Adrenal gland (tissue), 12 donors: ENCODE measurements around the gene ENO1. TPM values are rescaled to one million over a fixed set of nuclear protein-coding genes. Genes with fewer than 3 reads are reported as not detected.
A peak's percentile ranks its signal among the peaks of the same experiment; 100 is the strongest.

ENCODE experiments used
- DNase-seq, 7 donors: peaks; one replicate each; pipeline ENCODE4 v3.0.0-alpha.2; 2019 to 2020
- H3K27ac ChIP-seq, 5 donors: fragments of 200-600 bp; sonication (generic) in 4 of 5; 1 replicate in 3 of 5; 2 replicates in 2 of 5; pipeline versions ENCODE4 v1.5.1 to v1.8.0; 2016 to 2020; ENCODE audit warnings: mild to moderate bottlenecking in 1 of 5
- H3K27me3 ChIP-seq: fragments of 200-600 bp; 2 replicates; pipeline ENCODE4 v1.8.0; 2021
- H3K36me3 ChIP-seq, 2 donors: fragments of 200-600 bp; replicated peaks in 1 of 2; 1 replicate in 1 of 2; 2 replicates in 1 of 2; pipeline versions ENCODE4 v1.5.1 to v1.8.0; 2018 to 2022
- H3K4me1 ChIP-seq, 2 donors: fragments of 200-600 bp; replicated peaks in 1 of 2; 1 replicate in 1 of 2; 2 replicates in 1 of 2; pipeline versions ENCODE4 v1.5.1 to v1.8.0; 2018 to 2021
- H3K4me3 ChIP-seq, 4 donors: fragments of 200-600 bp; sonication (generic) in 3 of 4; one replicate each; pipeline ENCODE4 v1.5.1; 2016 to 2018
- H3K9me3 ChIP-seq, 3 donors: fragments of 200-600 bp; sonication (generic) in 1 of 3; replicated peaks in 1 of 3; 1 replicate in 2 of 3; 2 replicates in 1 of 3; pipeline versions ENCODE4 v1.5.1 to v1.8.0; 2016 to 2021
- CTCF ChIP-seq, 6 experiments: fragments of 450-650 bp in 4 of 6; fragments of 200-600 bp in 2 of 6; sonication (generic) in 1 of 6; IDR thresholded peaks; 1 replicate in 5 of 6; 2 replicates in 1 of 6; pipeline versions ENCODE4 v1.5.1 to v1.8.0; 2016 to 2021; ENCODE audit warnings: antibody characterized with exemption in 6 of 6, mild to moderate bottlenecking in 2 of 6, moderate library complexity in 1 of 6
- POLR2A ChIP-seq, 2 donors: fragments of 450-650 bp; IDR thresholded peaks; one replicate each; pipeline ENCODE4 v1.6.1; 2017; ENCODE audit warnings: antibody characterized with exemption in 2 of 2, mild to moderate bottlenecking in 2 of 2, moderate library complexity in 1 of 2
- WGBS, 4 donors: extraction: QIAGEN DNeasy Blood & Tissue Kit in 2 of 4; methylation state at CpG; one replicate each; pipeline versions ENCODE4 v1.1.5 to v1.1.7; 2013 to 2017; 5-methylcytosine and 5-hydroxymethylcytosine counted together
- intact Hi-C, 2 donors: fragments of 100-400 bp; cut with DNase I; formaldehyde crosslinking; loops; one replicate each; pipeline versions ENCODE4 v1.14.1 to v1.15.0; 2022 to 2023
- polyA plus RNA-seq, 3 donors: library from polyadenylated mRNA; stranded (reverse); fragments of 200-250 nt in 2 of 3; fragments of 350-450 nt in 1 of 3; fragmentation: Illumina TruSeq in 1 of 3; extraction: RNeasy Lipid Tissue Mini Kit (QIAGEN cat#74804) in 1 of 3; gene quantifications; one replicate each; pipeline ENCODE4 v1.2.3, GENCODE V29; 2013 to 2014
- total RNA-seq, 9 donors: library from RNA; depleted of rRNA in 4 of 9; stranded (reverse); fragments of >200 nt in 4 of 9; fragments of 120-200 nt in 1 of 9; fragmentation: NEBNext Ultra II Directional in 1 of 9; extraction: Animal tissue kit (Norgen Biotek cat#: 25700) in 1 of 9; gene quantifications; one replicate each; pipeline versions ENCODE4 v1.1.0 to v1.2.4, GENCODE V29; 2013 to 2023
- donor health status: healthy with polysubstance abuse.
- donor health status: Bipolar disorder and iron deficiency.
- donor health status: DM: yes; HTN: yes; CAD: no.
- donor health status: DM: no; HTN: no; CAD: no.
- donor health status: DM: no; HTN: no; CAD: no.
- donor health status: DM: yes; HTN: yes; CAD: no.

ENO1 gene
- total and polyA plus RNA-seq, 12 donors = 142 to 819 (median 581) TPM

DNA sequence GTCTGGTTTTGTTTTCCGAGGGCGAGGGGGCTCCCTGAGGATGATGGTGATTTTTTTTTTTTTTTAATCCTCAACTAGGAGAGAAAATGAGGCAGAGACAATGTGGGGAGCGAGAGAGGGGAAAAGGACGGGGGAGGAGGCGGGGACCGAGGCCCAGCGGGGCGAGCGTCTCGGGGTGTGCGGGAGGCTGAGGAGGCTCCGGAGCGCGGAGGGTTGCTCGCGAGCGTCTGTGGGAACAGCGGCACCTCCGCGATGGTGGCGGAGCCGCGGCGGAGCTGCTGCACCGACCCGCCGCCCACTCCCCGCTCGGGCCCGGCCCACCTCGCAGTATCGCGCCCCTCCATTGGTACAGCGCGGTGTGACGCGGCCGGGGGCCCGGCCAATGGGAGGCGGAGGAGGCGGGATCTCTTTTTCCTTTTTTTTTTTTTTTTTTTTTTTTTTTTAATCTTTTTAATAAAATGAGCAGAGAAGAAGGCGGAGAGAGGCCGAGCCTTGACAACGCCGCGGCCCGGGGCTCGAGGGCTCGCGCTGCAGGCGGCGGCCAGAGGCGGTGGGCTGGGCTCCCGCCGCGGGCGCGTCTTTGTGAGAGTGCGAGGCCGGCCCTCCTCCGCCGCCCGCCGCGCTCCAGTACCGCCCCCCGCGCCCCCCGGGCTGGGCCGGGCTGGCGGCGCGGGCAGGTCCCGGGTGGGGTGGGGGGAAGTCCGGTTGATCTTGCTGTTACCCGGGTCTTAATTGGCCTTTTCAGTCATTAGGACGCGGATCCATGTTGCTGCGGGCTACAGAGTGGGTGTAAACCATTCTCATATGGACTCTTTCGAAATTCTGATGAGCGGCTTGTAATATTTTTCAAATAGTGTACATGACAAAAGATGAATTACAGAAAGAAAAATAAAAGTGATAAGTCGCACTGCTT is 60.8 kb downstream of the ENO1 start, which contains the start of gene RERE:
Gene RERE, minus strand, starts transcription at position 229 of the 913 bp plus-strand sequence.
- H3K9me3 ChIP-seq = no peaks in the 10 kb centered on the region
- peak; percentile 94 to 97 (median 95) for DNase-seq
- H3K36me3 ChIP-seq = no peaks in the 10 kb centered on the region
- TF ChIP-seq POLR2A (IDR thresholded peaks at IDR 0.05) (peak; percentile 88 to 99), CTCF (IDR thresholded peaks at IDR 0.05) (peak in 3 of 6 experiments; percentile 10 to 22 (median 21))
- H3K27me3 ChIP-seq = no peaks in the 10 kb centered on the region
- H3K4me1 ChIP-seq = peaks cover 36 to 44% of the 10 kb centered on the region in 2 donors
- peak within 1 kb of the TSS; percentile 77 to 99 (median 96) for H3K27ac ChIP-seq
- H3K4me3 ChIP-seq = peak within 1 kb of the TSS; percentile 9 to 97 (median 80)
- 0 to 1% (median 1%) methylated on average over 50 to 82 of the region's 82 CpGs for WGBS, 4 donors
- intact Hi-C loops = no loop called here

GRCh38 chr1:8816831-8817411 is 61.6 kb downstream of the ENO1 start:
- peak; percentile 37 to 72 (median 40) for DNase-seq
- Histone ChIP-seq H3K4me3 (peak overlapping the region; percentile 9 to 97 (median 80)), H3K4me1 (peaks cover 39 to 46% of the 10 kb centered on the region in 2 donors), H3K9me3 (no peaks in the 10 kb centered on the region), H3K27me3 (no peaks in the 10 kb centered on the region), H3K27ac (peak overlapping the region; percentile 73 to 99 (median 96)), H3K36me3 (no peaks in the 10 kb centered on the region)
- intact Hi-C loops = no loop called here
- 0 to 1% (median 0%) methylated on average over 9 to 41 of the region's 41 CpGs for WGBS, 4 donors
- TF ChIP-seq CTCF (IDR thresholded peaks at IDR 0.05) (no peak), POLR2A (IDR thresholded peaks at IDR 0.05) (peak in 1 of 2 donors; percentile 43)

GRCh38 chr1:8816264-8816663 is 62.2 kb downstream of the ENO1 start:
- peak in 2 of 7 donors; percentile 11 to 50 for DNase-seq
- H3K4me1 ChIP-seq = peaks cover 39 to 46% of the 10 kb centered on the region in 2 donors
- H3K27me3 ChIP-seq = no peaks in the 10 kb centered on the region
- intact Hi-C loops = no loop called here
- WGBS, 4 donors = 1 to 6% (median 2%) methylated on average over 3 of the region's 3 CpGs
- TF ChIP-seq POLR2A (IDR thresholded peaks at IDR 0.05) (no peak), CTCF (IDR thresholded peaks at IDR 0.05) (no peak)
- H3K9me3 ChIP-seq = no peaks in the 10 kb centered on the region
- no peaks in the 10 kb centered on the region for H3K36me3 ChIP-seq
- peak overlapping the region in 2 of 4 donors; percentile 68 to 91 for H3K4me3 ChIP-seq
- peak overlapping the region; percentile 73 to 99 (median 96) for H3K27ac ChIP-seq

DNA sequence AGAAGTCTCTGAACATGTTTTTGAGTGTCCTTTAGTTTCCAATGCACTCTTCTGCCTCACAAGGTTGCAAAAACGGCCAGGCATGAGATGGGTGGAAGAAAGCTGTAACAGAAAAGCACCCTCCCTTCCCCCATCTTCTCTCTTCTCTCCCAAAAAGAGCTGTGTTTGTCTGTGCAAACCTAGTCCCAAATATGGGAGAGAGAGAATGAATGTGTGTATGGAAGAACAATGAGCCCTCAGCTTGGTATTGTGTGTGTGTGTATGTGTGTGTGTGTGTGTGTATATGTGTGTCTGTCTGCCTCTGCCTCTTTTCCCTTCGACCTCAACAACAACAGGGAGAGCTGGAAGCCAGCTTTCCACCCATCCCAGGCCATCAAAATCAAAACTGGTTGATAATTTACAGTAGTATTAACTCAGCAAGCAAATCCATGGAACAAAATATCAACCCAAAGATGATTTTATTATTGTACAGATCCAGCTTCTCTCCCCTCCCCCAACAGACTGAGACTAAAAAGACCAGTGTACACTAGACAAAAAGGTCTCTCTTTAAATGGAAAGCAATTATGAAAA is 62.8 kb downstream of the ENO1 start:
- TF ChIP-seq POLR2A (IDR thresholded peaks at IDR 0.05) (no peak), CTCF (IDR thresholded peaks at IDR 0.05) (no peak)
- WGBS, 4 donors = 0 to 8% (median 4%) methylated on average over 2 of the region's 2 CpGs
- intact Hi-C loops = no loop called here
- Histone ChIP-seq H3K4me1 (peaks cover 39 to 46% of the 10 kb centered on the region in 2 donors), H3K36me3 (no peaks in the 10 kb centered on the region), H3K27ac (peak overlapping the region in 4 of 5 donors; percentile 73 to 99 (median 98)), H3K9me3 (no peaks in the 10 kb centered on the region), H3K27me3 (no peaks in the 10 kb centered on the region), H3K4me3 (peak overlapping the region in 2 of 4 donors; percentile 68 to 91)
- no peak for DNase-seq
